Neural progenitor cell (in vitro differentiated cells): Measurements from ENCODE around the gene KIF4A. TPM values are rescaled to one million over a fixed set of nuclear protein-coding genes. Genes with fewer than 3 reads are reported as not detected.

ENCODE experiments used
- DNase-seq: peaks from one replicate; pipeline ENCODE4 v3.0.0-alpha.2; 2016; ENCODE audit warnings: low spot score
- H2AFZ ChIP-seq: fragments of 200-600 bp; sonication (generic); replicated peaks from 2 replicates; pipeline ENCODE4 v1.6.1; 2016; ENCODE audit warnings: antibody characterized with exemption
- H3F3A ChIP-seq: fragments of 200-600 bp; sonication (generic); 2 replicates; pipeline ENCODE4 v1.6.1; 2016; ENCODE audit warnings: antibody characterized with exemption, low read depth
- H3K27ac ChIP-seq: fragments of 200-600 bp; sonication (generic); 2 replicates; pipeline ENCODE4 v1.5.1; 2016; ENCODE audit warnings: mild to moderate bottlenecking
- H3K27me3 ChIP-seq: fragments of 200-600 bp; sonication (generic); 2 replicates; pipeline ENCODE4 v1.6.1; 2016; ENCODE audit warnings: mild to moderate bottlenecking, moderate library complexity
- H3K36me3 ChIP-seq: fragments of 200-600 bp; sonication (generic); 2 replicates; pipeline ENCODE4 v1.5.1; 2016
- H3K4me1 ChIP-seq: fragments of 200-600 bp; sonication (generic); 2 replicates; pipeline ENCODE4 v1.6.1; 2016; ENCODE audit warnings: mixed run types
- H3K4me2 ChIP-seq: fragments of 200-600 bp; sonication (generic); 2 replicates; pipeline ENCODE4 v1.6.1; 2016
- H3K4me3 ChIP-seq: fragments of 200-600 bp; sonication (generic); 2 replicates; pipeline ENCODE4 v1.5.1; 2016
- H3K79me2 ChIP-seq: fragments of 200-600 bp; sonication (generic); 2 replicates; pipeline ENCODE4 v1.6.1; 2016; ENCODE audit warnings: low read depth
- H3K9ac ChIP-seq: fragments of 200-600 bp; sonication (generic); 2 replicates; pipeline ENCODE4 v1.6.1; 2016
- H3K9me3 ChIP-seq: fragments of 200-600 bp; sonication (generic); 2 replicates; pipeline ENCODE4 v1.5.1; 2016; ENCODE audit warnings: low read depth
- H4K20me1 ChIP-seq: fragments of 200-600 bp; sonication (generic); 2 replicates; pipeline ENCODE4 v1.6.1; 2016; ENCODE audit warnings: low read depth
- H3K27ac Mint-ChIP-seq: 3 replicates; pipeline ENCODE4 v1.8.0; 2021; ENCODE audit warnings: mixed read lengths
- H3K27me3 Mint-ChIP-seq: 2 replicates; pipeline ENCODE4 v1.8.0; 2022; ENCODE audit warnings: low read depth, mild to moderate bottlenecking, inconsistent platforms, moderate library complexity, mixed read lengths; ENCODE audit not compliant: insufficient read depth
- H3K36me3 Mint-ChIP-seq: 3 replicates; pipeline ENCODE4 v1.8.0; 2021; ENCODE audit warnings: mixed read lengths
- H3K4me1 Mint-ChIP-seq: 3 replicates; pipeline ENCODE4 v1.8.0; 2021; ENCODE audit warnings: mixed read lengths
- H3K4me3 Mint-ChIP-seq: 3 replicates; pipeline ENCODE4 v1.8.0; 2021; ENCODE audit warnings: mild to moderate bottlenecking, moderate library complexity, mixed read lengths
- H3K9me3 Mint-ChIP-seq: 3 replicates; pipeline ENCODE4 v1.8.0; 2020; ENCODE audit warnings: mixed read lengths
- CTCF ChIP-seq: fragments of 200-600 bp; sonication (generic); IDR thresholded peaks from 2 replicates; pipeline ENCODE4 v1.5.1; 2017; ENCODE audit warnings: antibody characterized with exemption, mild to moderate bottlenecking
- EZH2 ChIP-seq: fragments of 200-600 bp; sonication (generic); IDR thresholded peaks from 2 replicates; pipeline ENCODE4 v1.6.1; 2017; ENCODE audit warnings: antibody characterized with exemption, mild to moderate bottlenecking, moderate library complexity
- EZH2phosphoT487 ChIP-seq: fragments of 200-600 bp; sonication (generic); IDR thresholded peaks from 2 replicates; pipeline ENCODE4 v1.6.1; 2017; ENCODE audit warnings: antibody characterized with exemption
- total RNA-seq: library from RNA; depleted of rRNA; stranded (reverse); fragments of >200 nt; gene quantifications from 2 replicates; pipeline ENCODE4 v1.2.3, GENCODE V29; 2015; ENCODE audit warnings: low replicate concordance

The KIF4A gene
- total RNA-seq, 1 donor from 2014 or later, result 77.6 TPM

GRCh38 chrX:70279081-70279480 lies 10.8 kb upstream of the KIF4A start:
- Histone ChIP-seq H4K20me1 (no peaks in the 10 kb centered on the region), H3K4me1 (no peaks in the 10 kb centered on the region), H3K4me3 (no peak overlapping the region), H3K27me3 (no peaks in the 10 kb centered on the region), H3K9me3 (peaks cover 4% of the 10 kb centered on the region), H3K4me2 (no peak overlapping the region), H3K9ac (no peak overlapping the region), H3K36me3 (no peaks in the 10 kb centered on the region), H3K27ac (no peak overlapping the region), H3F3A (no peaks in the 10 kb centered on the region), H2AFZ (no peak overlapping the region), H3K79me2 (no peaks in the 10 kb centered on the region)
- peaks cover 11% of the 10 kb centered on the region for H3K9me3 Mint-ChIP-seq
- no peak for TF ChIP-seq CTCF
- no peak for TF ChIP-seq EZH2
- no peak for TF ChIP-seq EZH2phosphoT487
- no peaks in the 10 kb centered on the region for H3K4me1 Mint-ChIP-seq
- no peaks in the 10 kb centered on the region for H3K36me3 Mint-ChIP-seq
- no peak for DNase-seq
- H3K27ac Mint-ChIP-seq, result no peak overlapping the region
- peaks cover 4% of the 10 kb centered on the region for H3K27me3 Mint-ChIP-seq
- H3K4me3 Mint-ChIP-seq, result no peak overlapping the region

GRCh38 chrX:70280573-70280972 lies 9.3 kb upstream of the KIF4A start:
- DNase-seq, result no peak
- TF ChIP-seq CTCF (no peak), EZH2 (no peak), EZH2phosphoT487 (no peak)
- Mint-ChIP-seq H3K27me3 (peaks cover 4% of the 10 kb centered on the region), H3K36me3 (peaks cover 2% of the 10 kb centered on the region), H3K9me3 (peaks cover 11% of the 10 kb centered on the region), H3K4me3 (no peak overlapping the region), H3K27ac (no peak overlapping the region), H3K4me1 (no peaks in the 10 kb centered on the region)
- H3K27ac ChIP-seq, result no peak overlapping the region
- no peak overlapping the region for H3K4me3 ChIP-seq
- no peaks in the 10 kb centered on the region for H3K79me2 ChIP-seq
- H3K4me1 ChIP-seq, result no peaks in the 10 kb centered on the region
- H3K9me3 ChIP-seq, result no peaks in the 10 kb centered on the region
- no peak overlapping the region for H3K9ac ChIP-seq
- no peak overlapping the region for H2AFZ ChIP-seq
- no peaks in the 10 kb centered on the region for H3F3A ChIP-seq
- no peaks in the 10 kb centered on the region for H3K27me3 ChIP-seq
- no peak overlapping the region for H3K4me2 ChIP-seq
- H4K20me1 ChIP-seq, result no peaks in the 10 kb centered on the region
- no peaks in the 10 kb centered on the region for H3K36me3 ChIP-seq

- no peaks in the 10 kb centered on the region for H3F3A ChIP-seq
- Mint-ChIP-seq H3K36me3 (peaks cover 2% of the 10 kb centered on the region), H3K27me3 (peaks cover 2% of the 10 kb centered on the region), H3K4me1 (no peaks in the 10 kb centered on the region), H3K9me3 (peaks cover 8% of the 10 kb centered on the region), H3K27ac (no peak within 1 kb of the TSS), H3K4me3 (no peak within 1 kb of the TSS)
- no peaks in the 10 kb centered on the region for H3K79me2 ChIP-seq
- H3K27ac ChIP-seq, result no peak within 1 kb of the TSS
- no peak for DNase-seq
- no peaks in the 10 kb centered on the region for H3K27me3 ChIP-seq
- H3K36me3 ChIP-seq, result no peaks in the 10 kb centered on the region
- no peak within 1 kb of the TSS for H3K4me3 ChIP-seq
- no peaks in the 10 kb centered on the region for H3K4me1 ChIP-seq
- H3K9me3 ChIP-seq, result no peaks in the 10 kb centered on the region
- no peak for TF ChIP-seq EZH2
- TF ChIP-seq CTCF, result no peak
- TF ChIP-seq EZH2phosphoT487, result no peak
- H4K20me1 ChIP-seq, result no peaks in the 10 kb centered on the region
- H3K9ac ChIP-seq, result no peak within 1 kb of the TSS
- H3K4me2 ChIP-seq, result no peak within 1 kb of the TSS
- no peak within 1 kb of the TSS for H2AFZ ChIP-seq
Measured at GRCh38 chrX:70281951-70282350, 8.0 kb upstream of the KIF4A start, which contains the start of gene RAB41. RAB41 (plus strand) TSS chrX:70282172; CDS start chrX:70282218, 46 bp downstream.
